Uterus (tissue), 2 donors: Measurements from ENCODE around the gene IRF2BP1.

Experiments used
- POLR2A ChIP-seq, 2 donors: fragments of 450-650 bp; IDR thresholded peaks; one replicate each; pipeline ENCODE4 v1.6.1; 2016; ENCODE audit warnings: antibody characterized with exemption in 2 of 2, mild to moderate bottlenecking in 1 of 2, moderate library complexity in 1 of 2
- TF ChIP-seq, protein P1 (sequence below), 4 experiments: fragments of 200-600 bp in 2 of 4; fragments of 450-650 bp in 2 of 4; sonication (generic) in 2 of 4; IDR thresholded peaks; one replicate each; pipeline ENCODE4 v1.5.1; 2016 to 2019; ENCODE audit warnings: antibody characterized with exemption in 4 of 4, mild to moderate bottlenecking in 2 of 4, moderate library complexity in 1 of 4

DNA sequence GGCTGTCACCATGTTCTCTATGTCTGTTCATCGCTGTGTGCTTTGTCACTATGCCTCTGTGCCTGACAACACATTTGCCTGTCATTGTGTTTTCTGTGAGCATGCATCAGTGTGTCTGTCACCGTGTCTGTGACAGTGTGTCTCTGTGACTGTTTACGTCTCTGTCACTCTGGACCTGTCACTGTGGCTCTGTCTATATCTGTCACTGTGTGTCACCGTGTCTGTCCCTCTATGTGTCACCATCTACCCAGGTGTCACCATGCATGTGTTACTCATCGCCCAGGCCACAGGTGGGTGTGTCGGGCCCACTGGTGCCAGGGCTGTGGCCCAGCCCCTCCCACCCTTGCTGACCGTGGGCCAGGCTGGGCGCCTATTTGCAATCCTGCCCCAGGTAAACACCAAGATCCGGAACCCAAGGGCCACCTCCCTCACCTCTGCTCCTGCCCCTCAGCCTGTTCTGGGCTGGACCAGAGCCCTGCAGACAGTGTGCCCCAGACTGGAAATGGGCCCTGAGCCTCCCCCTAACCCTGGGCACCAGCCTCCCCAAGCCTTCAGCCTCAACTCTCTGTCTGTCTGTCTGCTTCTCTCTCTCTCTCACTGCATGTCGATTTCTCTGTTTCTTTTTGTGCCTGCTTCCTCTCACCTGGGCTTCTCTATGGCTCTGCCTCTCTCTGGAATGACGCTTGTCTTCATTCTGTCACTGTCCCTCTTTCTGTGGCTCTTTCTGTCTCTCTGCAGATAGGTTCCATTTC is 7.7 kb downstream of the IRF2BP1 start:
- TF ChIP-seq, protein P1, sequence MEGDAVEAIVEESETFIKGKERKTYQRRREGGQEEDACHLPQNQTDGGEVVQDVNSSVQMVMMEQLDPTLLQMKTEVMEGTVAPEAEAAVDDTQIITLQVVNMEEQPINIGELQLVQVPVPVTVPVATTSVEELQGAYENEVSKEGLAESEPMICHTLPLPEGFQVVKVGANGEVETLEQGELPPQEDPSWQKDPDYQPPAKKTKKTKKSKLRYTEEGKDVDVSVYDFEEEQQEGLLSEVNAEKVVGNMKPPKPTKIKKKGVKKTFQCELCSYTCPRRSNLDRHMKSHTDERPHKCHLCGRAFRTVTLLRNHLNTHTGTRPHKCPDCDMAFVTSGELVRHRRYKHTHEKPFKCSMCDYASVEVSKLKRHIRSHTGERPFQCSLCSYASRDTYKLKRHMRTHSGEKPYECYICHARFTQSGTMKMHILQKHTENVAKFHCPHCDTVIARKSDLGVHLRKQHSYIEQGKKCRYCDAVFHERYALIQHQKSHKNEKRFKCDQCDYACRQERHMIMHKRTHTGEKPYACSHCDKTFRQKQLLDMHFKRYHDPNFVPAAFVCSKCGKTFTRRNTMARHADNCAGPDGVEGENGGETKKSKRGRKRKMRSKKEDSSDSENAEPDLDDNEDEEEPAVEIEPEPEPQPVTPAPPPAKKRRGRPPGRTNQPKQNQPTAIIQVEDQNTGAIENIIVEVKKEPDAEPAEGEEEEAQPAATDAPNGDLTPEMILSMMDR (IDR thresholded peaks at IDR 0.05), result no peak
- TF ChIP-seq POLR2A (IDR thresholded peaks at IDR 0.05), result no peak
